GM18526 (cell line): Measurements from ENCODE around the gene ACACB.

Experiments used
- POLR2A ChIP-seq: IDR thresholded peaks from 3 replicates; pipeline ENCODE4 v1.6.1; 2011; ENCODE audit not compliant: insufficient read length; ENCODE audit errors: extremely low read depth

Gene ACACB

GRCh38 chr12:109291117-109291516, 174.7 kb downstream of the ACACB start:
- TF ChIP-seq POLR2A, result no peak

- no peak for TF ChIP-seq POLR2A
Observed at GRCh38 chr12:109291521-109292341, 175.3 kb downstream of the ACACB start.

- no peak for TF ChIP-seq POLR2A
Observed at GRCh38 chr12:109292342-109292711, 175.9 kb downstream of the ACACB start.

GRCh38 chr12:109293106-109293505, 176.7 kb downstream of the ACACB start:
- no peak for TF ChIP-seq POLR2A

- no peak for TF ChIP-seq POLR2A
Observed at GRCh38 chr12:109294286-109294796, 178.0 kb downstream of the ACACB start.

GRCh38 chr12:109295764-109296425, 179.5 kb downstream of the ACACB start:
- TF ChIP-seq POLR2A, result no peak

- TF ChIP-seq POLR2A, result no peak
Observed at GRCh38 chr12:109296431-109296830, 180.0 kb downstream of the ACACB start.

- TF ChIP-seq POLR2A, result no peak
Observed at GRCh38 chr12:109299849-109300248, 183.5 kb downstream of the ACACB start.

- no peak for TF ChIP-seq POLR2A
Observed at GRCh38 chr12:109301643-109302168, 185.3 kb downstream of the ACACB start.

GRCh38 chr12:109302358-109302757, 186.0 kb downstream of the ACACB start:
- TF ChIP-seq POLR2A, result no peak

GRCh38 chr12:109302770-109303169, 186.4 kb downstream of the ACACB start:
- TF ChIP-seq POLR2A, result no peak

- TF ChIP-seq POLR2A, result no peak
Observed at GRCh38 chr12:109304485-109304884, 188.1 kb downstream of the ACACB start.

GRCh38 chr12:109305547-109305946, 189.2 kb downstream of the ACACB start:
- no peak for TF ChIP-seq POLR2A

- no peak for TF ChIP-seq POLR2A
Observed at GRCh38 chr12:109307051-109307450, 190.7 kb downstream of the ACACB start.

- no peak for TF ChIP-seq POLR2A
Observed at GRCh38 chr12:109308534-109309380, 192.4 kb downstream of the ACACB start, which contains the start of gene FOXN4. Gene FOXN4, minus strand, starts transcription at chr12:109309284. Its CDS starts 963 bp downstream, at chr12:109308321.

GRCh38 chr12:109309381-109310246, 193.2 kb downstream of the ACACB start:
- TF ChIP-seq POLR2A, result no peak
